ACC112 (cell line): ENCODE results near the gene TLR9.
A peak's percentile ranks its signal among the peaks of the same experiment; 100 is the strongest.

Experiments used
- H2AFZ ChIP-seq: fragments of 200-600 bp; sonication (generic); one replicate; pipeline ENCODE4 v1.6.0; 2017; ENCODE audit warnings: antibody characterized with exemption, low read length; ENCODE audit not compliant: unreplicated experiment
- H3K27ac ChIP-seq: fragments of 200-600 bp; sonication (generic); 2 replicates; pipeline ENCODE4 v1.5.1; 2014; ENCODE audit warnings: low read depth, mild to moderate bottlenecking, antibody characterized with exemption, low read length, moderate library complexity
- H3K27me3 ChIP-seq: fragments of 200-600 bp; sonication (generic); 2 replicates; pipeline ENCODE4 v1.6.1; 2014; ENCODE audit warnings: mild to moderate bottlenecking, antibody characterized with exemption, low read length, moderate library complexity, mixed read lengths; ENCODE audit not compliant: insufficient read depth
- H3K36me3 ChIP-seq: fragments of 200-600 bp; sonication (generic); 2 replicates; pipeline ENCODE4 v1.6.1; 2016; ENCODE audit warnings: mild to moderate bottlenecking, antibody characterized with exemption, low read length, moderate library complexity, mixed read lengths; ENCODE audit not compliant: insufficient read depth
- H3K4me1 ChIP-seq: fragments of 200-600 bp; sonication (generic); one replicate; pipeline ENCODE4 v1.6.1; 2016; ENCODE audit warnings: low read length, mixed read lengths; ENCODE audit not compliant: insufficient read depth, unreplicated experiment, control insufficient read depth
- H3K4me3 ChIP-seq: fragments of 200-600 bp; sonication (generic); 2 replicates; pipeline ENCODE4 v1.5.1; 2014; ENCODE audit warnings: mild to moderate bottlenecking, low read depth, low read length
- H3K79me2 ChIP-seq: fragments of 200-600 bp; sonication (generic); one replicate; pipeline ENCODE4 v1.6.0; 2016; ENCODE audit warnings: low read length; ENCODE audit not compliant: control insufficient read depth, unreplicated experiment, insufficient read depth

TLR9 gene

GRCh38 chr3:52246728-52247408 is 21.4 kb upstream of the TLR9 start:
- H3K27me3 ChIP-seq = no peaks in the 10 kb centered on the region
- H2AFZ ChIP-seq = no peak overlapping the region
- H3K4me1 ChIP-seq = peaks cover 24% of the 10 kb centered on the region
- H3K79me2 ChIP-seq = no peaks in the 10 kb centered on the region
- H3K27ac ChIP-seq = no peak overlapping the region
- peak overlapping the region; percentile 74 for H3K4me3 ChIP-seq
- H3K36me3 ChIP-seq = 0 out of 2 replicates have a peak, but pooled peaks cover 3% of the 10 kb centered on the region

- Histone ChIP-seq H3K27ac (no peak overlapping the region), H2AFZ (no peak overlapping the region), H3K4me1 (peaks cover 24% of the 10 kb centered on the region), H3K4me3 (peak overlapping the region; percentile 74), H3K27me3 (no peaks in the 10 kb centered on the region), H3K79me2 (no peaks in the 10 kb centered on the region), H3K36me3 (no peaks in the 10 kb centered on the region)
Measured at GRCh38 chr3:52246264-52246620, 20.8 kb upstream of the TLR9 start.

DNA sequence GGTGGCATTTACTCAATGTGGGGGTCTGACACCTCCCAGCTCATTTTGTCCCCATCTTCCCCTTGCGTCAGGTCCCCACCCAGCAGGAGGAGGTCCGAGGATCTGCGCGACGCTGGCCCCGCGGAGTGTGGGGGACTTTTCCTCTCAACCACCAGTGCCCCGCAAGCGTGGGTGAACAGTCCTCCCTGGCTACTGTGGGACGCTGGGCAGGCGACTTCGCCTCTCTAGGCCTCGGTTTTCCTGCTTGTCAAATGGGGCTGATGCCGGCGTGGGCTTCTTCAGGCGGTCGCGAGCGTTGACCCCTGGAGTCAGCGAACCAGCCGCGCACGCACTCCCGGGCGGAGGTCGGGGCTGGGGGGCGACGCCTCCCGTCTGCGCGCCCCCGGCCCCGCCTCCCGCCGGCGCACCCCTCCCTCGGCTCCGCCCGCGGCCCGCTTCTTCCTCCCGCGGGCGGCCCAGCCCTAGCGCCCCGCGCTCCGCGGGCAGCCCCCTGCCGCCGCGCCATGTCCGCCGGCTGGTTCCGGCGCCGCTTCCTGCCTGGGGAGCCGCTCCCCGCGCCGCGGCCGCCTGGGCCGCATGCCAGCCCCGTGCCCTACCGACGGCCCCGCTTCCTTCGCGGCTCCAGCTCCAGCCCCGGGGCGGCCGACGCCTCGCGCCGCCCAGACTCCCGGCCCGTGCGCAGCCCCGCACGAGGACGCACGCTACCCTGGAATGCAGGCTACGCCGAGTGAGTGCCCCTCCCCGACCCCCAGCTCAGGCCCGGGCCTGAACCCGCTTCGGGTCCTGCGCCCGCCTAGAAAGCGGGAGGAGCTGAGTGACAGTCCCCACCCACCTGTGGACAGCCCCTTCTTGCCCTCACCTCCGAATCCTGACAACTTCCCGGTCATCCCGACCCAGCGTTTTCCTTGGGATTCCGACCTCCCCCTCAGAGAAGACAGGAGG is 20.1 kb upstream of the TLR9 start, which contains the start of gene PPM1M:
TSS of gene PPM1M (plus strand) at position 438 of the 942 bp plus-strand sequence. CDS start at position 504, 66 bp downstream.
- peak within 1 kb of the TSS; percentile 74 for H3K4me3 ChIP-seq
- H3K4me1 ChIP-seq = peaks cover 29% of the 10 kb centered on the region
- peaks cover 4% of the 10 kb centered on the region for H3K79me2 ChIP-seq
- no peaks in the 10 kb centered on the region for H3K27me3 ChIP-seq
- no peak within 1 kb of the TSS for H3K27ac ChIP-seq
- H2AFZ ChIP-seq = peak within 1 kb of the TSS; percentile 80
- no peaks in the 10 kb centered on the region for H3K36me3 ChIP-seq

DNA sequence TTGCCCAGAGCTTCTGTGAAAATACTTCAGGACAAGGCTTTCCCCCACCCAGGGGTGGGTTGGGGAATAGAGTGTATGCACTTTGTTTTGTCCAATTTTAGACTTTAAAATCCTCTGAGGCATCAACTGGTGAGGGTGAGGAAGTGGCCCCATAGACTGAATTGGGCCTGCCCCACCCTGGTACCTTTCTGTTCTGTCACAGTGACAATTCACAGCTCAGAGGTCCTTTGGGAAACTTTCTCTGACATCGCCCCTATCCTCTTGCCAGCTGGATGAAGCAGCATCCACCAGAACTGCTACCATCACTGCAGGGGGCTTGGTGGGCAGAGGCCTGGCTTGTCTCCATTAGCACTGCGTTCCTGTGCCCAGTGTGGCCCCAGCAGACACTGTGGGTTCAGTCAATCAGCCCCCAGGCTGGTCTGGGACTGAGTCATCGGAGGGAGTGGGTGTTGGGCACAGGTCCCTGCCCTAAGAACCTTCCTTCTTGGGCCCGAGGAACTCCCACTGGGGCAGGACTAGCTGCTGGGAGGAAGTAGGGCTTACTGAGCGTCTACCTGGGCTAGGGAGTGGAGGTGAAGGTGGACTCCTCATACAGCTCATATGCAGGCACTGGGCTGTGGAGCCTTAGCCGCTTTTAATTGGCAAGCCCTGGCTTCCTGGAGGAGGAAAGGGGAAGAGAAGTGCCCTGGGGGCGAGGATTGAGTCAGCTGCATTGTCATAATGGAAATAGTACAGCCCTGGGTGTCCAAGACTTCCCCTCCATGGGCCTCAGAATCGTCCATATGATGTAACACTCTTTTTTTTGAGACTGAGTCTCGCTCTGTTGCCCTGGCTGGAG is 18.6 kb upstream of the TLR9 start:
- Histone ChIP-seq H2AFZ (no peak overlapping the region), H3K27me3 (no peaks in the 10 kb centered on the region), H3K79me2 (peaks cover 9% of the 10 kb centered on the region), H3K36me3 (no peaks in the 10 kb centered on the region), H3K27ac (peak overlapping the region; percentile 31), H3K4me1 (peaks cover 38% of the 10 kb centered on the region), H3K4me3 (no peak overlapping the region)

- no peaks in the 10 kb centered on the region for H3K36me3 ChIP-seq
- no peaks in the 10 kb centered on the region for H3K27me3 ChIP-seq
- no peak overlapping the region for H3K27ac ChIP-seq
- H3K4me3 ChIP-seq = no peak overlapping the region
- H2AFZ ChIP-seq = no peak overlapping the region
- peaks cover 50% of the 10 kb centered on the region for H3K4me1 ChIP-seq
- peaks cover 23% of the 10 kb centered on the region for H3K79me2 ChIP-seq
Measured at GRCh38 chr3:52242039-52242438, 16.6 kb upstream of the TLR9 start.

DNA sequence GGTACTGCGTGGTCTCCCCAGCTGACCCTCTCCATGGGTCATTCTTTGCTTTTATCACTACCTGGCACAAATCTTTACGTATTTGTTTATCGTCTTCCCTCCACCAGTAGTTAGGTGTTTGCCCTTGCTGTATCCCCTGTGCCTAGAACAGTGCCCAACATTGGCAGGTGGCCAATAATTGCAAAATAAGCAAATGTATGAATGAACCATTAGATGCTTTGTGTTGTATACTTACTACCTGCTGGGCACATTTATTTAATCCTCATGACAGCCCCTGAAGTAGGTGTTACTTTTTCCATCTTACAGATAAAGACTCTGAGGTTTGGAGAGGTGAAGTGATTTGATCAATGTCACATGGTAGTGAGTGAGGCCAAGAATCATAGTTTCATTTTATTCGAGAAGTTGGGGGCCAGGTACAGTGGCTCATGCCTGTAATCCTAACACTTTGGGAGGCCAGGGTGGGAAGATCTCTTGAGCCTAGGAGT is 15.5 kb upstream of the TLR9 start:
- Histone ChIP-seq H3K79me2 (peaks cover 33% of the 10 kb centered on the region), H3K27ac (peak overlapping the region; percentile 71), H3K36me3 (no peaks in the 10 kb centered on the region), H3K4me3 (no peak overlapping the region), H2AFZ (no peak overlapping the region), H3K4me1 (peaks cover 52% of the 10 kb centered on the region), H3K27me3 (no peaks in the 10 kb centered on the region)

- Histone ChIP-seq H3K36me3 (no peaks in the 10 kb centered on the region), H3K79me2 (peaks cover 39% of the 10 kb centered on the region), H3K4me1 (peaks cover 51% of the 10 kb centered on the region), H3K4me3 (peak overlapping the region; percentile 82), H3K27me3 (no peaks in the 10 kb centered on the region), H3K27ac (peak overlapping the region; percentile 71), H2AFZ (no peak overlapping the region)
Measured at GRCh38 chr3:52240059-52240885, 14.8 kb upstream of the TLR9 start.

DNA sequence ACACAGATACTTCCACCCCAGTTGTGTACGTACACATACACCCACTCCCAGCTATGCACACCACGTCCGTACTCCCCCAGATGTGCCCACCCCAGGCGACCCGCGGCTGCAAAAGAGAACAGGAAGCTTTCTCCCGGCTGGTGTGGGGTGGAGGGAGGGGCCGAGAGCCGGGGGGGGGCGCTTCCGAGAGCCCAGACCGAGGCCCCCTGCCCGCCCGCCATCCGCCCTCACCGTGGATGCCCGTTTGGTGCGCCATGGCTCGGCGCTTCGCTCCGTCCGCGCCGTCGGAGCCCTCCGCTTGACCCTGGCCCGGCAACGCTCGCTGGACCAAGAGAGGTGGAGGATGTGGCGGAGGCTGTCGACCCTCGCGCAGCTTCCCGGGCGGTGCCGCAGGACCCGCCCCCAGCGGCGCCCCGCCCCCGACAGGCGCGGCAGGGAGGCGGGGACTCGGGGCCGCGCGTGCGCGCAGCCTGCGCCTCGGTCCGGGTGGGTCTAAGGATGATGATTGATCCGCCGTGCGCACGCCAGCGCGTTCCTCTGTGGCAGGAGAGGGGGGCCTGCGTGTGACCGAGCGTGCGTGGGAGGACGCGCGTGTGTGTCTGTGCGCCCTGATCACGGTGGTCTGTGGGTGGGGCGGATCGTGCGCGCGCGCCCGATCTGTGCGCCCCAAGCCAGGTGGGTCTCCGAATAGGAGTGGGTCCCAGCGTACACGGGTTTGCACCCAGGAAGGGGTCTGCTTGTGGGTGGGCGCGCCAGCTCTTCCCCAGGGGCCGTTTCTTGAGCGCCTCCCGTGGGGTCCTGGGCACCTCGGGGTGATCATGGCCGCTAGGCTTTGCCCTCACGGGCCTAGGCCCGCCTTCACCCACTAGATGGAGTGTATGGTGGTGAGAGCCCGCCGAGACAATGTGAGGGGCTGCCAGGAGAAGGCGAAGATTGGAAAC is 13.6 kb upstream of the TLR9 start, which contains the start of gene TWF2:
TSS of gene TWF2 (minus strand) at position 398 of the 941 bp plus-strand sequence. CDS start at position 256, 142 bp downstream.
- Histone ChIP-seq H3K36me3 (no peaks in the 10 kb centered on the region), H3K79me2 (peaks cover 49% of the 10 kb centered on the region), H3K27me3 (no peaks in the 10 kb centered on the region), H3K4me1 (peaks cover 38% of the 10 kb centered on the region), H3K27ac (peak within 1 kb of the TSS; percentile 71), H3K4me3 (peak within 1 kb of the TSS; percentile 82), H2AFZ (peak within 1 kb of the TSS; percentile 52)

- Histone ChIP-seq H3K79me2 (peaks cover 50% of the 10 kb centered on the region), H3K27me3 (no peaks in the 10 kb centered on the region), H3K4me3 (peak overlapping the region; percentile 82), H3K4me1 (peaks cover 34% of the 10 kb centered on the region), H3K36me3 (no peaks in the 10 kb centered on the region), H3K27ac (peak overlapping the region; percentile 71), H2AFZ (peak overlapping the region; percentile 43)
Measured at GRCh38 chr3:52238193-52238760, 12.8 kb upstream of the TLR9 start.
